K562 (cell line): ENCODE data around the gene ST6GALNAC1. TPM values are rescaled to one million over a fixed set of nuclear protein-coding genes. Genes with fewer than 3 reads are reported as not detected.
"Not testable (repeated sequence)": the region's sequence is repeated elsewhere in the genome, so short reads cannot be mapped to it uniquely, and the experiment has no call there.

Source experiments
- CBFA2T3 ChIP-seq: fragments of 450-650 bp; IDR thresholded peaks from 2 replicates; pipeline ENCODE4 v1.6.1; 2017
- DMBX1 ChIP-seq: fragments of 250-450 bp; sonication (Bioruptor Pico); IDR thresholded peaks from 2 replicates; pipeline ENCODE4 v1.8.0; 2022; ENCODE audit warnings: inconsistent platforms, mild to moderate bottlenecking, moderate library complexity, borderline replicate concordance
- EP400 ChIP-seq: fragments of 450-650 bp; IDR thresholded peaks from 2 replicates; pipeline ENCODE4 v1.6.1; 2017; ENCODE audit warnings: antibody characterized with exemption, mild to moderate bottlenecking, moderate library complexity
- MNT ChIP-seq, 2 experiments: fragments of 450-650 bp; conservative IDR thresholded peaks; 2 replicates each; pipeline ENCODE4 v1.6.1; 2017; ENCODE audit warnings: mild to moderate bottlenecking in 2 of 2, moderate library complexity in 2 of 2
- NR4A1 ChIP-seq, 2 experiments: fragments of 250-450 bp in 1 of 2; fragments of 450-650 bp in 1 of 2; sonication (Bioruptor Pico) in 1 of 2; IDR thresholded peaks; 2 replicates each; pipeline versions ENCODE4 v1.4.0 to v1.6.1; 2016 to 2020; ENCODE audit warnings: mild to moderate bottlenecking in 2 of 2, missing compliant biosample characterization in 1 of 2, missing genetic modification characterization in 1 of 2, moderate library complexity in 1 of 2
- ZNF311 ChIP-seq: fragments of 250-450 bp; sonication (Bioruptor Pico); IDR thresholded peaks from 2 replicates; pipeline ENCODE4 v1.4.0; 2020; ENCODE audit warnings: mild to moderate bottlenecking, moderate library complexity
- polyA plus RNA-seq, 8 experiments: library from polyadenylated mRNA; depleted of rRNA in 4 of 8; stranded (reverse) in 5 of 8; unstranded in 3 of 8; fragments of >200 nt; fragmentation: Nextera tagmentation in 2 of 8; fragmentation: Illumina TruSeq in 1 of 8; extraction: Ambion mirVana in 2 of 8; extraction: Trizol in 1 of 8; gene quantifications; 2 replicates each; pipeline versions ENCODE4 v1.2.1 to v1.2.3, GENCODE V29; 2011 to 2014; ENCODE audit warnings: inconsistent platforms in 1 of 8, missing spikeins in 1 of 8
- total RNA-seq, 7 experiments: library from RNA; depleted of rRNA in 6 of 7; stranded (reverse); fragments of >200 nt in 6 of 7; fragmentation: Illumina TruSeq in 2 of 7; extraction: Trizol in 2 of 7; gene quantifications; 2 replicates each; pipeline versions ENCODE4 v1.2.1 to v1.2.3, GENCODE V29; 2011 to 2021; ENCODE audit warnings: low replicate concordance in 1 of 7
- TF ChIP-seq, protein P1 (sequence below), 3 experiments: fragments of 200-800 bp in 1 of 3; sonication (Bioruptor generic) in 1 of 3; sonication (generic) in 1 of 3; formaldehyde crosslinking in 1 of 3; IDR thresholded peaks; 2 replicates each; pipeline versions ENCODE4 v1.6.1 to v1.8.0; 2016 to 2022; ENCODE audit warnings: mild to moderate bottlenecking in 2 of 3, missing compliant biosample characterization in 2 of 3, missing genetic modification characterization in 2 of 3, missing genetic modification reagents in 1 of 3
- TF ChIP-seq, protein P2 (sequence below), 2 experiments: fragments of 250-450 bp in 1 of 2; fragments of 450-650 bp in 1 of 2; sonication (Bioruptor Pico) in 1 of 2; IDR thresholded peaks; 2 replicates each; pipeline versions ENCODE4 v1.6.1 to v1.8.0; 2016 to 2021; ENCODE audit warnings: mild to moderate bottlenecking in 2 of 2, moderate library complexity in 2 of 2, missing compliant biosample characterization in 1 of 2, missing genetic modification characterization in 1 of 2
- TF ChIP-seq, protein P3 (sequence below): fragments of 450-650 bp; IDR thresholded peaks from 2 replicates; pipeline ENCODE4 v1.6.1; 2016; ENCODE audit warnings: mild to moderate bottlenecking, moderate library complexity

Gene ST6GALNAC1
- total and polyA plus RNA-seq, 9 of the 15 experiments (the other 6 are each of a cell fraction or from before 2014, with no cell fraction given): 20.6 to 68.4 (median 50.5) TPM

GRCh38 chr17:76636486-76637206 lies 6.9 kb downstream of the ST6GALNAC1 start (continued):
- TF ChIP-seq, protein P1, sequence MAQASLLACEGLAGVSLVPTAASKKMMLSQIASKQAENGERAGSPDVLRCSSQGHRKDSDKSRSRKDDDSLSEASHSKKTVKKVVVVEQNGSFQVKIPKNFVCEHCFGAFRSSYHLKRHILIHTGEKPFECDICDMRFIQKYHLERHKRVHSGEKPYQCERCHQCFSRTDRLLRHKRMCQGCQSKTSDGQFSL (CRISPR knock-in tag; IDR thresholded peaks at IDR 0.05): not testable (repeated sequence)
- TF ChIP-seq, protein P1 (tag; IDR thresholded peaks at IDR 0.05): 0 out of 4 replicates have a peak, but pooled peaks of 1 of the 2 experiments have one; percentile 26
- peak; percentile 85 for TF ChIP-seq DMBX1
- peak; percentile 60; the same call in 1 of the 2 replicates for TF ChIP-seq ZNF311 (CRISPR knock-in tag)
- TF ChIP-seq, protein P2, sequence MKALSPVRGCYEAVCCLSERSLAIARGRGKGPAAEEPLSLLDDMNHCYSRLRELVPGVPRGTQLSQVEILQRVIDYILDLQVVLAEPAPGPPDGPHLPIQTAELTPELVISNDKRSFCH (CRISPR knock-in tag; IDR thresholded peaks at IDR 0.05): not testable (repeated sequence)
- TF ChIP-seq, protein P2 (tag; IDR thresholded peaks at IDR 0.05): peak; percentile 63; the same call in 1 of the 2 replicates
- TF ChIP-seq CBFA2T3: peak; percentile 81
- peak; percentile 50 to 76 for TF ChIP-seq MNT (conservative IDR thresholded peaks at IDR 0.05)
- TF ChIP-seq, protein P3, sequence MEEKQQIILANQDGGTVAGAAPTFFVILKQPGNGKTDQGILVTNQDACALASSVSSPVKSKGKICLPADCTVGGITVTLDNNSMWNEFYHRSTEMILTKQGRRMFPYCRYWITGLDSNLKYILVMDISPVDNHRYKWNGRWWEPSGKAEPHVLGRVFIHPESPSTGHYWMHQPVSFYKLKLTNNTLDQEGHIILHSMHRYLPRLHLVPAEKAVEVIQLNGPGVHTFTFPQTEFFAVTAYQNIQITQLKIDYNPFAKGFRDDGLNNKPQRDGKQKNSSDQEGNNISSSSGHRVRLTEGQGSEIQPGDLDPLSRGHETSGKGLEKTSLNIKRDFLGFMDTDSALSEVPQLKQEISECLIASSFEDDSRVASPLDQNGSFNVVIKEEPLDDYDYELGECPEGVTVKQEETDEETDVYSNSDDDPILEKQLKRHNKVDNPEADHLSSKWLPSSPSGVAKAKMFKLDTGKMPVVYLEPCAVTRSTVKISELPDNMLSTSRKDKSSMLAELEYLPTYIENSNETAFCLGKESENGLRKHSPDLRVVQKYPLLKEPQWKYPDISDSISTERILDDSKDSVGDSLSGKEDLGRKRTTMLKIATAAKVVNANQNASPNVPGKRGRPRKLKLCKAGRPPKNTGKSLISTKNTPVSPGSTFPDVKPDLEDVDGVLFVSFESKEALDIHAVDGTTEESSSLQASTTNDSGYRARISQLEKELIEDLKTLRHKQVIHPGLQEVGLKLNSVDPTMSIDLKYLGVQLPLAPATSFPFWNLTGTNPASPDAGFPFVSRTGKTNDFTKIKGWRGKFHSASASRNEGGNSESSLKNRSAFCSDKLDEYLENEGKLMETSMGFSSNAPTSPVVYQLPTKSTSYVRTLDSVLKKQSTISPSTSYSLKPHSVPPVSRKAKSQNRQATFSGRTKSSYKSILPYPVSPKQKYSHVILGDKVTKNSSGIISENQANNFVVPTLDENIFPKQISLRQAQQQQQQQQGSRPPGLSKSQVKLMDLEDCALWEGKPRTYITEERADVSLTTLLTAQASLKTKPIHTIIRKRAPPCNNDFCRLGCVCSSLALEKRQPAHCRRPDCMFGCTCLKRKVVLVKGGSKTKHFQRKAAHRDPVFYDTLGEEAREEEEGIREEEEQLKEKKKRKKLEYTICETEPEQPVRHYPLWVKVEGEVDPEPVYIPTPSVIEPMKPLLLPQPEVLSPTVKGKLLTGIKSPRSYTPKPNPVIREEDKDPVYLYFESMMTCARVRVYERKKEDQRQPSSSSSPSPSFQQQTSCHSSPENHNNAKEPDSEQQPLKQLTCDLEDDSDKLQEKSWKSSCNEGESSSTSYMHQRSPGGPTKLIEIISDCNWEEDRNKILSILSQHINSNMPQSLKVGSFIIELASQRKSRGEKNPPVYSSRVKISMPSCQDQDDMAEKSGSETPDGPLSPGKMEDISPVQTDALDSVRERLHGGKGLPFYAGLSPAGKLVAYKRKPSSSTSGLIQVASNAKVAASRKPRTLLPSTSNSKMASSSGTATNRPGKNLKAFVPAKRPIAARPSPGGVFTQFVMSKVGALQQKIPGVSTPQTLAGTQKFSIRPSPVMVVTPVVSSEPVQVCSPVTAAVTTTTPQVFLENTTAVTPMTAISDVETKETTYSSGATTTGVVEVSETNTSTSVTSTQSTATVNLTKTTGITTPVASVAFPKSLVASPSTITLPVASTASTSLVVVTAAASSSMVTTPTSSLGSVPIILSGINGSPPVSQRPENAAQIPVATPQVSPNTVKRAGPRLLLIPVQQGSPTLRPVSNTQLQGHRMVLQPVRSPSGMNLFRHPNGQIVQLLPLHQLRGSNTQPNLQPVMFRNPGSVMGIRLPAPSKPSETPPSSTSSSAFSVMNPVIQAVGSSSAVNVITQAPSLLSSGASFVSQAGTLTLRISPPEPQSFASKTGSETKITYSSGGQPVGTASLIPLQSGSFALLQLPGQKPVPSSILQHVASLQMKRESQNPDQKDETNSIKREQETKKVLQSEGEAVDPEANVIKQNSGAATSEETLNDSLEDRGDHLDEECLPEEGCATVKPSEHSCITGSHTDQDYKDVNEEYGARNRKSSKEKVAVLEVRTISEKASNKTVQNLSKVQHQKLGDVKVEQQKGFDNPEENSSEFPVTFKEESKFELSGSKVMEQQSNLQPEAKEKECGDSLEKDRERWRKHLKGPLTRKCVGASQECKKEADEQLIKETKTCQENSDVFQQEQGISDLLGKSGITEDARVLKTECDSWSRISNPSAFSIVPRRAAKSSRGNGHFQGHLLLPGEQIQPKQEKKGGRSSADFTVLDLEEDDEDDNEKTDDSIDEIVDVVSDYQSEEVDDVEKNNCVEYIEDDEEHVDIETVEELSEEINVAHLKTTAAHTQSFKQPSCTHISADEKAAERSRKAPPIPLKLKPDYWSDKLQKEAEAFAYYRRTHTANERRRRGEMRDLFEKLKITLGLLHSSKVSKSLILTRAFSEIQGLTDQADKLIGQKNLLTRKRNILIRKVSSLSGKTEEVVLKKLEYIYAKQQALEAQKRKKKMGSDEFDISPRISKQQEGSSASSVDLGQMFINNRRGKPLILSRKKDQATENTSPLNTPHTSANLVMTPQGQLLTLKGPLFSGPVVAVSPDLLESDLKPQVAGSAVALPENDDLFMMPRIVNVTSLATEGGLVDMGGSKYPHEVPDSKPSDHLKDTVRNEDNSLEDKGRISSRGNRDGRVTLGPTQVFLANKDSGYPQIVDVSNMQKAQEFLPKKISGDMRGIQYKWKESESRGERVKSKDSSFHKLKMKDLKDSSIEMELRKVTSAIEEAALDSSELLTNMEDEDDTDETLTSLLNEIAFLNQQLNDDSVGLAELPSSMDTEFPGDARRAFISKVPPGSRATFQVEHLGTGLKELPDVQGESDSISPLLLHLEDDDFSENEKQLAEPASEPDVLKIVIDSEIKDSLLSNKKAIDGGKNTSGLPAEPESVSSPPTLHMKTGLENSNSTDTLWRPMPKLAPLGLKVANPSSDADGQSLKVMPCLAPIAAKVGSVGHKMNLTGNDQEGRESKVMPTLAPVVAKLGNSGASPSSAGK: peak; percentile 35
- not testable (repeated sequence) for TF ChIP-seq NR4A1 (CRISPR knock-in tag; IDR thresholded peaks at IDR 0.05)
- TF ChIP-seq NR4A1 (tag; IDR thresholded peaks at IDR 0.05): 0 out of 2 replicates have a peak, but pooled peaks have one; percentile 45
- TF ChIP-seq EP400: peak; percentile 30; the same call in 1 of the 2 replicates
